GM12891 (cell line): Measurements from ENCODE around the gene ANKS1B.

Experiments used
- POLR2A ChIP-seq: IDR thresholded peaks from 2 replicates; pipeline ENCODE4 v1.6.1; 2011; ENCODE audit warnings: low read depth, low read length, control low read depth
- SPI1 ChIP-seq: IDR thresholded peaks from 2 replicates; pipeline ENCODE4 v1.6.1; 2011; ENCODE audit warnings: low read depth, low read length, control low read depth
- TAF1 ChIP-seq: IDR thresholded peaks from 2 replicates; pipeline ENCODE4 v1.6.1; 2011; ENCODE audit warnings: low read depth, low read length, control low read depth

GRCh38 chr12:98970210-98970609 is 1014.5 kb downstream of the ANKS1B start:
- no peak for TF ChIP-seq POLR2A
- no peak for TF ChIP-seq TAF1
- no peak for TF ChIP-seq SPI1
